HG02642 (cell line): ENCODE measurements around the gene CDH12.
"Not testable (repeated sequence)": the region's sequence is repeated elsewhere in the genome, so short reads cannot be mapped to it uniquely, and the experiment has no call there.

ENCODE experiments used
- ATAC-seq: cut with Tn5 transposase; IDR thresholded peaks from one replicate; pipeline ENCODE4 v1.9.1; 2021; ENCODE audit warnings: mild to moderate bottlenecking; ENCODE audit not compliant: unreplicated experiment, poor library complexity

CDH12 gene

GRCh38 chr5:22663134-22663533, 190.0 kb downstream of the CDH12 start:
- no peak for ATAC-seq

GRCh38 chr5:22662391-22662790, 190.8 kb downstream of the CDH12 start:
- ATAC-seq: no peak

GRCh38 chr5:22651355-22651754, 201.8 kb downstream of the CDH12 start:
- no peak for ATAC-seq

- ATAC-seq: no peak
These were observed 202.6 kb downstream of the CDH12 start for GRCh38 chr5:22650511-22650910.

GRCh38 chr5:22649074-22649473, 204.1 kb downstream of the CDH12 start:
- ATAC-seq: no peak

DNA sequence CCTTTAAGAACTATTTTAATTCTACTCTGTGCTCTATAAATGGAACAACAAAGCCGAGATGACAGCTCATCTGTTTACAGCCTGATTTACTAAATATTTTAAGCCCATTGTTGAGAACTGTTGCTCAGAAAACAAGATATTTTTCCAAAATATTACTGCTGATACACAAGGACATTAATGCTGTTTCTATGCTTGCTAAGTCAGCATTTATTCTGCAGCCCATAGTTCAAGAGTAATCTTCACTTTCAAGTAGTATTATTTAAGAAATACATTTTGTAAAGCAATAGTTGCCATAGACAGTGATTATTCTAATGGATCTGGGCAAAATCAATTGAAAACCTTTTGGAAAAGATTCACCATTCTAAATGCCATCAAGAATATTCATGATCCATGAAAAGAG, 208.3 kb downstream of the CDH12 start:
- no peak for ATAC-seq

DNA sequence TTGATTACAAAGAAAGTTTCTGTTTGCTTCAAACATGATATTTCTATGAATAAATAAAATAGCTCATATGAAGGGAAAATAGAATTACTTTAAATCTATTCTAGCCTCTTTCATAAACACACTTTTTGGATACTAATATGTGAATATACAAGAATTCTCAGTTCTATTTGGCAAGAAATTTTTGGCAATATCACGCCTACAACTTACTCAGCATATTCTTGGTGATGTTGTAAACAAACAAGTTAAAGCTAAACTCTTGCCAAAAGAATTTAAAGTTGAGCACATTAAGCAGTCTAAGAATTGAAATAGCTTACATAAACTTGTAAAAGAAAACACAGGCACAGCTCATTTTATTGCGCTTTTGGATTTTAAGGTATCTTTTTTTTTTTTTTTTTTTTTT, 209.8 kb downstream of the CDH12 start:
- ATAC-seq: no peak

DNA sequence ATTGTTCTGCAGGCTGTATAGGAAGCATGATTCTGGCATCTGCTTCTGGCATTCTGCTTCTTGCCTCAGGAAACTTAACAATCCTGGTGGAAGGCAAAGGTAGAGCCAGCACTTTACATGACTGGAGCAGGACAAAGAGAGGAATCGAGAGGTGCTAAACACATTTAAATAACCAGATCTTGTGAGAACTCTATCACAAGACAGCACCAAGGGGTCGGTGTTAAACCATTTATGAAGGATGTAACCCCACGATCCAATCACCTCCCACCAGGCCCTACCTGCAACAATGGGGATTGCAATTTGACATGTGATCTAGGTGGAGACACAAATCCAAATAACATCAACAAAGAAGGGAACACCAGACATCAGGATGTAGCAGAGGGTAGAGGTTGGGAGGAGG, 221.5 kb downstream of the CDH12 start:
- ATAC-seq: no peak

DNA sequence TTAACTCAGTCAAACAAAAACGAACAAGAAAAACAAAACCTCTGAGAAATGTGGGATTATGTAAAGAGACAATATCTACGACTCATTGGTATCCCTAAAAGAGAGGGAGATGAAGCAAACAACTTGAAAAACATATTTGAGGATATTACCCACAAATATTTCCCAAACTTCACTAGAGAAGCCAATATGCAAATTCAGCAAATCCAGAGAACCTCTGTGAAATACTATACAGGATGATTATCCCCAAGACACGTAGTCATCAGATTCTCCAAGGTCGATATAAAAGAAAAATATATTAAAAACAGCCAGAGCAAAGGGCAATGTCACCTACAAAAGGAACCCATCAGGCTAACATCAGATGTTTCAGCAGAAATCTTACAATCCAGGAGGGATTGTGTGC, 226.1 kb downstream of the CDH12 start:
- no peak for ATAC-seq

- no peak for ATAC-seq
These were observed 227.7 kb downstream of the CDH12 start for GRCh38 chr5:22625451-22625850.

DNA sequence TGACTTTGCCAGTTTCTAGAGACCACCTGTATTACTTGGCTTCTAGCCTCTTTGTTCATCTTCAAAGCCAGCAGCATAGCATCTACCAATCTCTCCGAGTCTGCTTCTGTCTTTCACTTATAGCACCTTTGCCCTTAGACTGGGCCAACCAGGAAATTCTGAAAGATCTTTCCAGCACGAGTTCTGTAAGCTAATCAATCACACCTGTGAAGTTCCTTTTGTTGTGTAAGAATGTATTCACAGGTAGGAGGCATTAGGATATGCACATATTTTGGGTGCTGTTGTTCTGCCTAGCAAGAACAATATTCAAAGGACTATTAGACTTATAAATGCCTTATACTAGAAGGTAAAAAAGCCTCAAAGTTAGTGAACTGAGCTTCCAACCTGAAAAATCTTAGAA, 232.1 kb downstream of the CDH12 start:
- ATAC-seq: no peak

DNA sequence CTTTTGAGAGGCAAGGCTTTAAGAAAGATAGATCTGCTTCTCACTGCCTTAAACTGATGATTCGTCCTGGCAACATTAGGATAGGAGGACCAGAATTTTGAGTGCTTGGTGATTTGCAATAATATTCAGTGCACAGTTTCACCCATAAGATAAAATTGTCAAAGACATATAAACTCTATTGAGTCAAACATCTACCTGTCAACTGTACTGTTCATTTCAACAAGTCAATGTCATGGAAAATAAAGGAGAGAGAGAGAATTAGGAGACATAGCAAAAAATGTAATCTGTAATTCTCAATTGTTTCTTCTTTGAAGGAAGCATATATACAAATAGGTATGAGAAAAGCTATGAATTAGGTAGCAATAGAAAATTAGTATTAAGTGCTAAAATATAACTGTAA, 237.2 kb downstream of the CDH12 start:
- ATAC-seq: no peak

- ATAC-seq: no peak
These were observed 238.6 kb downstream of the CDH12 start for GRCh38 chr5:22614486-22615094.

DNA sequence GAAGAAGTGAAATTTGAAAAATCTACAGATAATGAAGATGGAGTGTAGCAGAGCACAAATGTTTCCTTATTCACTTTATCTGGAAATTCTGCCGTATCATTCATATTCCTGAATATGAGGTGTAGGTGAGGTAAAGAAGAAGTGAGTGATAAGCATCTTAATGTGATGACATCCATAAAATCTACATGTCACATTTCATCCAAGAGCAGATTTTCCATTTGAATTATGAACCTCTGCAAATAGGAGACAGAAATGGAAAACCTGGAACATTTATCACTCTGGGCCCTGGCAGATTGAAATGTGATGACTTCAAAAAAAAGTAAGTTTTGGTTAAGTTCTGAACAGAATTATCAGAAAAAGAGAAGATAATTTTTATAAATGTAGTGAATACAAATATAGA, 240.2 kb downstream of the CDH12 start:
- ATAC-seq: no peak

GRCh38 chr5:22611327-22611726, 241.8 kb downstream of the CDH12 start:
- ATAC-seq: no peak

GRCh38 chr5:22607498-22607897, 245.6 kb downstream of the CDH12 start:
- not testable (repeated sequence) for ATAC-seq

DNA sequence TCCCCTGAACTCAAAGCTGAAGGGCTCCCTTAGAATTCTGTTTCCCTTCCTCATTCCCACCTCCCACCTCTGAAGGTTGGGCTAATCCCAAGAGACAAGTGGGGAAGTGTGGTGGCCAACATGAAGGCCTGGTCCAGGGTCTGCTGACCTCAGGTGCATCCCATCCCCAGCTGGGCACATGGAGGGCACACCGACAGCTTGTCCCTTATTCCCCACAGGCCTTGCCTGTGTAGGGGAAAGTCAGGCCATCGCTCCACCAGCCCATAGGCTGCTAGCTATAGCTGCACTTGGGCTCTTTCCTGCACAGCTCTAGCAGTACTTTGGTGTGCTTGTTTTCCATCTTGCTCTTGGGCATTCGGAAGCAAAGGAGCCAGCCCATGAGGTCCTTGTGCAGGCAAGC, 247.7 kb downstream of the CDH12 start:
- no peak for ATAC-seq

DNA sequence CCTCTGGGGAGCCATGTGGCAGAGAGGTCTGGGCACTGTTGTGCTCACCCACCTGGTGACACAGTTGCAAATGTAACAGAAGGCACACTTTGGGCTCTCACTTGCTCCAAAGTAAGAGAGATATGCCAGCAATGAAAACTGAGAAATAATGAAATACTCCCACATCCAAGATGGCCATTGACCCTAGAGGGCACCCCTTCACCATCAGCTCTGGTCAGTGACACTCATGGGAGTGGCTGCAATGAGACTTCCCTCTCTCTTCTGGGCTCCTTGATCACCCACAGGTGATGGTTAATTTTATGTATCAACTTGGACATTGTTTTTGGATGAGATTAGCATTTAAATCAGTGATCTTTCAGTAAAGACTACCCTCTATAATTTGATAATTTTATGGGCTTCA, 248.4 kb downstream of the CDH12 start:
- ATAC-seq: no peak

GRCh38 chr5:22598796-22599195, 254.3 kb downstream of the CDH12 start:
- no peak for ATAC-seq

DNA sequence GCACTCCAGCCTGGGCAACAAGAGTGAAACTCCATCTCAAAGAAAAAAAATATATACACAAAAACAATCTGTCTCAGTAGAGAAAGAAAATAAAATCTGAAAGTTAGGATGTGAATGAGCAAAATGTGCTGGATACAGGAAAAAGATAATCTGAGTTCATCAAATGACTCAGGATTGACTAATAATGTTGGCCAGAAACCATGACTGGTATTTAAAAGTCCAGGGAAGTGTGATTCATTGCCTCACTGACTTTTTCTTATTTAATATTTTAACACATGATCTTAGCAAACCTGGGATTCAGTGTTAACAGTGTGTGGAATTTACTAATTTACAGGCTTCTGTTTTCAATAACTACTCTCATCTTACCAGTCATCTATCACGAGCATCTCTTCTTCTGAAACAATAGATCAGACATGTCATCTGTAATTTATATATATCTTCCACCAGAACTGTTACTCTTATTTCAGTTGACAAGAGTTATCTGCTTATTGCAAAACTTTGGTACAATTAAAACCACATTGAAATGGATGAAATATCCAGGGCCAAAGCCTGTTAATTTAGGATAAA, 256.7 kb downstream of the CDH12 start:
- no peak for ATAC-seq

DNA sequence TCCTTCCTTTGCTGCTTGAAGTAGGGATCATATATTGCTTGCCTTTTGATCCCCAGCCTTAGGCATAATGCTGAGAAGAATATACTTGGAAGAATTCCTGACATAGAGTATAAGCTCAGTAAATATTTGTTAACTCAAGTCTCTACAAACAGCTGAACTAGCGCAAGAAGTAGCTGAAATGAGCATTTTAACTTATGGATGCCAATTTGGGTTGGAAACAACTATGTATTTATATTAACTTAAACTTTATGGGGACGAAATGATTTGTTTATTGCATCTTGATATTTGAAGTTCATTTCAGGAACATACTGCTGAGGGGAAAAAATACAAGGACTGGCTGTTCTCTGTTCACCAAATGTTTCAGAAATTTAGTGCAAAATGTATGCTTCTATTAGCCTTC, 258.7 kb downstream of the CDH12 start:
- no peak for ATAC-seq

- peak; percentile 73 for ATAC-seq
These were observed 259.6 kb downstream of the CDH12 start for GRCh38 chr5:22593592-22593991.

DNA sequence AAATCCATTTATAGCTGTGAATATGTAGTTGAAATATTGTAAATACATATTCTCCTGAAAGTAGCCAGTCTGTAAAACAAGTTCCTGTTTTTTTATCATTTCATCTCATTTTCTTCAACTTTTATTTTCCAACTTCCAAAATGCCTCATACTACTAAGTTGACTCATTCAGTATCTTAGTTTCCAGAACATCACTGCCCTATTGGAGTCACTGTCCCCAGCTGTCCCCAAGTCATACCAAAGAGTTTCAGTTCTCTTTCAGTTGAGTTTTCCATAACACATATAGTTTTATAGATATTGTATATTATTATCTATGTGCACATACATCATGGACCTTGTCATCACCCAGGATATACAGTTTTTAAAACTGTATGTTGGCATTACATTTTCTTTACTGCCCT, 261.7 kb downstream of the CDH12 start:
- no peak for ATAC-seq
